AG09309 (cell line): ENCODE measurements around the gene MAZ.
"Not testable (repeated sequence)": the region's sequence is repeated elsewhere in the genome, so short reads cannot be mapped to it uniquely, and the experiment has no call there.

Experiments used
- DNase-seq: peaks from one replicate; pipeline ENCODE4 v3.0.0-alpha.2; 2010; ENCODE audit warnings: low read depth
- H3K4me3 ChIP-seq: 2 replicates; pipeline ENCODE4 v1.5.1; 2011; ENCODE audit warnings: mild to moderate bottlenecking, low read depth, low read length, moderate library complexity; ENCODE audit not compliant: control insufficient read depth
- CTCF ChIP-seq: IDR thresholded peaks from 2 replicates; pipeline ENCODE4 v1.5.1; 2011; ENCODE audit warnings: mild to moderate bottlenecking, low read depth, low read length, inconsistent platforms; ENCODE audit not compliant: insufficient read depth, control insufficient read depth; ENCODE audit errors: missing control alignments

MAZ gene

GRCh38 chr16:29763326-29763725, 43.0 kb upstream of the MAZ start:
- DNase-seq, result no peak
- no peak for TF ChIP-seq CTCF

GRCh38 chr16:29765167-29766032, 40.9 kb upstream of the MAZ start:
- no peak overlapping the region for H3K4me3 ChIP-seq
- TF ChIP-seq CTCF, result no peak
- no peak for DNase-seq

More at GRCh38 chr16:29763326-29763725, 43.0 kb upstream of the MAZ start:
- no peak overlapping the region for H3K4me3 ChIP-seq

GRCh38 chr16:29766571-29766970, 39.8 kb upstream of the MAZ start:
- no peak for TF ChIP-seq CTCF
- H3K4me3 ChIP-seq, result no peak overlapping the region
- no peak for DNase-seq

- H3K4me3 ChIP-seq, result no peak overlapping the region
- no peak for DNase-seq
- no peak for TF ChIP-seq CTCF
Observed at GRCh38 chr16:29767062-29767461, 39.3 kb upstream of the MAZ start.

GRCh38 chr16:29769507-29769906, 36.8 kb upstream of the MAZ start:
- no peak overlapping the region for H3K4me3 ChIP-seq
- DNase-seq, result no peak
- TF ChIP-seq CTCF, result no peak

GRCh38 chr16:29770250-29770929, 35.9 kb upstream of the MAZ start:
- no peak for DNase-seq
- no peak overlapping the region for H3K4me3 ChIP-seq
- TF ChIP-seq CTCF, result no peak

GRCh38 chr16:29772330-29772729, 34.0 kb upstream of the MAZ start:
- DNase-seq, result not testable (repeated sequence)

More at GRCh38 chr16:29772330-29772729, 34.0 kb upstream of the MAZ start:
- not testable (repeated sequence) for H3K4me3 ChIP-seq
